Measurements from ENCODE around the gene BEST1. TPM values are rescaled to one million over a fixed set of nuclear protein-coding genes. Genes with fewer than 3 reads are reported as not detected.

BEST1 gene
- total RNA-seq, 2 experiments from 2014 or later = 1.9 to 3.1 TPM

DNA sequence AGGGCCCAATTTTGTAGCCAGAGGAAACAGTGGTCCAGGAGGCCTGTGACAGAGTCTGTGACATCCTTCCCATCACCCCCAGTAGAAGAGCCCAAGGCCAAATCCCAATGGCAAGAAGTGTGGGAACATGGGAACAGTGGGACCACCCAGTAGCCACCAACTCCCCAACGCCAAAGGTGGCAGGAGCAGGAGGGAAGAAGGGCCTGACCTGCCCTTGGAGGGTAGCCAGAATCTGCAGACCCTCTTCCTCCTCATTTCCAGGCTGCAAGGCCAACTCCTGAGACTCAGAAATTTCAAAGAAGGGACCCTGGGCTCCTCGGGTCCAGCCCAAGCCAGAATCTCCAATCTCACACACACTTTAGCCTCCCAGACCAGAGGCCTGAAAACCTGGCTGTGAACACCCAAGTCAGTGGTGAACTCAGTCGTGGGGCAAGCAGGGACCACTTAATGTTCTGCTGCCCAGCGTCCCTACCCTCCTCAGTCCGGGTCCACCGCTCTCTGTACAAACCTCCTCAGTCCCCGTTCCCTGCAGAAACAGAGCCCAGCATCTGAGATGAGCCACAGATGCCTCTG is 38.9 kb upstream of the BEST1 start:
- BruUV-seq (replicated peaks) = no TSS peak
- intact Hi-C loops (cut with micrococcal nuclease; ENCODE audit: unreplicated experiment) = no loop called here
- Histone ChIP-seq H4K20me1 (ENCODE audit: insufficient read depth, low read length) (no peaks in the 10 kb centered on the region), H3K36me3 (ENCODE audit: insufficient read depth, low read length) (no peaks in the 10 kb centered on the region), H3K4me1 (ENCODE audit: insufficient read depth, low read length, poor library complexity, severe bottlenecking) (no peaks in the 10 kb centered on the region), H3K4me3 (ENCODE audit: low read depth, low read length, poor library complexity, severe bottlenecking) (no peak overlapping the region), H3K79me2 (ENCODE audit: insufficient read depth, low read depth, low read length) (no peaks in the 10 kb centered on the region), H3K27ac (ENCODE audit: low read depth, low read length, poor library complexity, severe bottlenecking) (no peak overlapping the region), H3K9me3 (ENCODE audit: low read length) (no peaks in the 10 kb centered on the region), H3K4me2 (ENCODE audit: low read length) (no peak overlapping the region), H3K9me2 (ENCODE audit: insufficient read depth, low read length) (no peaks in the 10 kb centered on the region), H2AFZ (ENCODE audit: low read length) (no peak overlapping the region)
- no peak for TF ChIP-seq EZH2phosphoT487 (IDR thresholded peaks at IDR 0.05; ENCODE audit: borderline replicate concordance, low read depth, low read length)
- TF ChIP-seq, protein P1, sequence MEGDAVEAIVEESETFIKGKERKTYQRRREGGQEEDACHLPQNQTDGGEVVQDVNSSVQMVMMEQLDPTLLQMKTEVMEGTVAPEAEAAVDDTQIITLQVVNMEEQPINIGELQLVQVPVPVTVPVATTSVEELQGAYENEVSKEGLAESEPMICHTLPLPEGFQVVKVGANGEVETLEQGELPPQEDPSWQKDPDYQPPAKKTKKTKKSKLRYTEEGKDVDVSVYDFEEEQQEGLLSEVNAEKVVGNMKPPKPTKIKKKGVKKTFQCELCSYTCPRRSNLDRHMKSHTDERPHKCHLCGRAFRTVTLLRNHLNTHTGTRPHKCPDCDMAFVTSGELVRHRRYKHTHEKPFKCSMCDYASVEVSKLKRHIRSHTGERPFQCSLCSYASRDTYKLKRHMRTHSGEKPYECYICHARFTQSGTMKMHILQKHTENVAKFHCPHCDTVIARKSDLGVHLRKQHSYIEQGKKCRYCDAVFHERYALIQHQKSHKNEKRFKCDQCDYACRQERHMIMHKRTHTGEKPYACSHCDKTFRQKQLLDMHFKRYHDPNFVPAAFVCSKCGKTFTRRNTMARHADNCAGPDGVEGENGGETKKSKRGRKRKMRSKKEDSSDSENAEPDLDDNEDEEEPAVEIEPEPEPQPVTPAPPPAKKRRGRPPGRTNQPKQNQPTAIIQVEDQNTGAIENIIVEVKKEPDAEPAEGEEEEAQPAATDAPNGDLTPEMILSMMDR (conservative IDR thresholded peaks at IDR 0.05; ENCODE audit: low read length) = no peak
- no peak for DNase-seq (ENCODE audit: low spot score)
- POLR2A ChIA-PET = no interaction called here
- CTCF ChIA-PET (ENCODE audit: unreplicated experiment) = no interaction called here

- no peaks in the 10 kb centered on the region for H3K4me1 ChIP-seq (ENCODE audit: insufficient read depth, low read length, poor library complexity, severe bottlenecking)
- no peak overlapping the region for H3K4me3 ChIP-seq (ENCODE audit: low read depth, low read length, poor library complexity, severe bottlenecking)
- no peaks in the 10 kb centered on the region for H3K9me2 ChIP-seq (ENCODE audit: insufficient read depth, low read length)
- TF ChIP-seq, protein P1 (conservative IDR thresholded peaks at IDR 0.05; ENCODE audit: low read length) = no peak
- no peak for TF ChIP-seq EZH2phosphoT487 (IDR thresholded peaks at IDR 0.05; ENCODE audit: borderline replicate concordance, low read depth, low read length)
- no peaks in the 10 kb centered on the region for H4K20me1 ChIP-seq (ENCODE audit: insufficient read depth, low read length)
- H2AFZ ChIP-seq (ENCODE audit: low read length) = no peak overlapping the region
- POLR2A ChIA-PET = no interaction called here
- intact Hi-C loops (cut with micrococcal nuclease; ENCODE audit: unreplicated experiment) = no loop called here
- H3K27ac ChIP-seq (ENCODE audit: low read depth, low read length, poor library complexity, severe bottlenecking) = no peak overlapping the region
- H3K36me3 ChIP-seq (ENCODE audit: insufficient read depth, low read length) = no peaks in the 10 kb centered on the region
- DNase-seq (ENCODE audit: low spot score) = no peak
- H3K79me2 ChIP-seq (ENCODE audit: insufficient read depth, low read depth, low read length) = no peaks in the 10 kb centered on the region
- BruUV-seq (replicated peaks) = no TSS peak
- H3K9me3 ChIP-seq (ENCODE audit: low read length) = no peaks in the 10 kb centered on the region
- no peak overlapping the region for H3K4me2 ChIP-seq (ENCODE audit: low read length)
- CTCF ChIA-PET (ENCODE audit: unreplicated experiment) = no interaction called here
These were observed 38.2 kb upstream of the BEST1 start for GRCh38 chr11:61911701-61912529.

DNA sequence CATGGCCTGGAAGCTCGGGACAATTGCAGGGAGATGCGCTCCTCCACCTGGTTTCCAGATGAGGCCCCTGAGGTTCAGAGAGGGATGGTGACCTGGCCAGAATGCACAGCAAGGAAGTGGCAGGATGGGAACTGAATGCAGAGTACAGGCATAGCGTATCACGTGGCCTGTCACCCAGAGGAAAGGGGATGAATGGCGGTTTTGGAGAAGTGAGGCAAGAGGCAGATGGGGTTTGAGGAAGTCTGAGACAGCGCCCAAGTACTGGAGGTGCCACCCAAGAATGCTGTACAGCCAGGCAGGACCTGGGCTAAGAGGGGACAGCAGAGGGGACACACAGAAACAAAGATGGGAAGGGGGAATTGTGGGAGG is 37.6 kb upstream of the BEST1 start:
- no peaks in the 10 kb centered on the region for H3K9me2 ChIP-seq (ENCODE audit: insufficient read depth, low read length)
- BruUV-seq (replicated peaks) = no TSS peak
- H3K36me3 ChIP-seq (ENCODE audit: insufficient read depth, low read length) = no peaks in the 10 kb centered on the region
- POLR2A ChIA-PET = no interaction called here
- H3K9me3 ChIP-seq (ENCODE audit: low read length) = no peaks in the 10 kb centered on the region
- intact Hi-C loops (cut with micrococcal nuclease; ENCODE audit: unreplicated experiment) = no loop called here
- no peaks in the 10 kb centered on the region for H3K79me2 ChIP-seq (ENCODE audit: insufficient read depth, low read depth, low read length)
- TF ChIP-seq, protein P1 (conservative IDR thresholded peaks at IDR 0.05; ENCODE audit: low read length) = no peak
- TF ChIP-seq EZH2phosphoT487 (IDR thresholded peaks at IDR 0.05; ENCODE audit: borderline replicate concordance, low read depth, low read length) = no peak
- H3K4me2 ChIP-seq (ENCODE audit: low read length) = no peak overlapping the region
- no peak overlapping the region for H3K4me3 ChIP-seq (ENCODE audit: low read depth, low read length, poor library complexity, severe bottlenecking)
- H3K27ac ChIP-seq (ENCODE audit: low read depth, low read length, poor library complexity, severe bottlenecking) = no peak overlapping the region
- no peak overlapping the region for H2AFZ ChIP-seq (ENCODE audit: low read length)
- DNase-seq (ENCODE audit: low spot score) = no peak
- H3K4me1 ChIP-seq (ENCODE audit: insufficient read depth, low read length, poor library complexity, severe bottlenecking) = no peaks in the 10 kb centered on the region
- H4K20me1 ChIP-seq (ENCODE audit: insufficient read depth, low read length) = no peaks in the 10 kb centered on the region
- CTCF ChIA-PET (ENCODE audit: unreplicated experiment) = no interaction called here

All from OCI-LY7 (cell line).